ENCODE results near the gene CELA2A.

- peak; percentile 48 for TF ChIP-seq POLR2A (IDR thresholded peaks at IDR 0.05; ENCODE audit: low read depth, low read length)
- TF ChIP-seq CTCF (IDR thresholded peaks at IDR 0.05; ENCODE audit: extremely low read depth in 1 of 2, insufficient read depth in 1 of 2, low read depth in 1 of 2, low read length in 2 of 2) = no peak
Observed at GRCh38 chr1:15417059-15417934, 39.2 kb upstream of the CELA2A start.

All from endothelial cell of umbilical vein (primary cell).